GM12878 (cell line): ENCODE data around the gene ETF1. TPM values are rescaled to one million over a fixed set of nuclear protein-coding genes. Genes with fewer than 3 reads are reported as not detected.

Experiments used
- ATAC-seq: fragments of 200-7000 bp; cut with Tn5 transposase; 3 replicates; pipeline ENCODE4 v1.9.1; 2020; ENCODE audit warnings: mild to moderate bottlenecking, moderate library complexity
- BruUV-seq: library from RNA; stranded (reverse); fragments of 400-500 nt; replicated peaks from 2 replicates; lab custom pipeline; 2021; lab: Mats Ljungman, UMichigan
- CTCF ChIA-PET: fragments of 300-600 bp; sonication (Branson Sonifier 250); formaldehyde crosslinking; extraction: SDS; loops from one replicate; lab custom pipeline; 2021; ENCODE audit warnings: inconsistent platforms; lab: Yijun Ruan, JAX
- POLR2A ChIA-PET: fragments of 350-600 bp; formaldehyde crosslinking; extraction: SDS; loops from one replicate; lab custom pipeline; 2021; ENCODE audit warnings: inconsistent platforms; lab: Charles Lee
- RAD21 ChIA-PET: fragments of 300-600 bp; sonication (Branson Sonifier 250); formaldehyde crosslinking; loops from one replicate; lab custom pipeline; 2023; ENCODE audit warnings: antibody characterized with exemption; ENCODE audit not compliant: unreplicated experiment; lab: Charles Lee
- SMC1A ChIA-PET: fragments of 300-600 bp; sonication (Branson Sonifier 250); formaldehyde crosslinking; loops from one replicate; lab custom pipeline; 2023; ENCODE audit not compliant: unreplicated experiment, uncharacterized antibody; lab: Charles Lee
- DNase-seq: peaks from one replicate; pipeline ENCODE4 v3.0.0-alpha.2; 2011; ENCODE audit warnings: low read depth, low spot score
- FAIRE-seq: peaks from 3 replicates; lab custom pipeline; 2011; peaks lifted over from hg19 to GRCh38; lab: Jason Lieb, UNC
- H2AFZ ChIP-seq: 2 replicates; pipeline ENCODE4 v1.6.0; 2011; ENCODE audit warnings: low read depth, low read length, control low read depth; ENCODE audit not compliant: control insufficient read depth
- H3K27ac ChIP-seq: 2 replicates; pipeline ENCODE4 v1.5.1; 2011; ENCODE audit warnings: control low read depth; ENCODE audit not compliant: control insufficient read depth, insufficient read depth
- H3K27me3 ChIP-seq, 2 experiments: replicated peaks in 1 of 2; 2 replicates each; pipeline versions ENCODE4 v1.6.0 to v1.6.1; 2011; ENCODE audit warnings: low read length in 1 of 2; ENCODE audit not compliant: control insufficient read depth in 2 of 2, insufficient read depth in 2 of 2
- H3K36me3 ChIP-seq, 2 experiments: 2 replicates each; pipeline ENCODE4 v1.5.1; 2011; ENCODE audit warnings: low read length in 1 of 2; ENCODE audit not compliant: control insufficient read depth in 2 of 2, insufficient read depth in 2 of 2
- H3K4me1 ChIP-seq: 2 replicates; pipeline ENCODE4 v1.6.1; 2011; ENCODE audit warnings: mild to moderate bottlenecking, low read length, moderate library complexity, mixed read lengths; ENCODE audit not compliant: control insufficient read depth, insufficient read depth
- H3K4me2 ChIP-seq: 2 replicates; pipeline ENCODE4 v1.6.0; 2011; ENCODE audit warnings: control low read depth; ENCODE audit not compliant: control insufficient read depth, insufficient read depth
- H3K4me3 ChIP-seq: fragments of 200-600 bp; sonication (generic); 2 replicates; pipeline ENCODE4 v1.5.1; 2016
- H3K79me2 ChIP-seq: 2 replicates; pipeline ENCODE4 v1.6.0; 2011; ENCODE audit warnings: low read length; ENCODE audit not compliant: control insufficient read depth, insufficient read depth
- H3K9ac ChIP-seq: 2 replicates; pipeline ENCODE4 v1.8.0; 2011; ENCODE audit warnings: low read length, control low read depth, mixed read lengths; ENCODE audit not compliant: control insufficient read depth, insufficient read depth
- H3K9me3 ChIP-seq: replicated peaks from 3 replicates; pipeline ENCODE4 v1.5.1; 2011; ENCODE audit warnings: mild to moderate bottlenecking, low read length; ENCODE audit not compliant: control insufficient read depth, insufficient read depth
- H4K20me1 ChIP-seq: 2 replicates; pipeline ENCODE4 v1.6.0; 2011; ENCODE audit not compliant: control insufficient read depth, insufficient read depth
- ATF7 ChIP-seq: fragments of 450-650 bp; IDR thresholded peaks from 2 replicates; pipeline ENCODE4 v1.6.1; 2016; ENCODE audit warnings: low read depth, mild to moderate bottlenecking
- BHLHE40 ChIP-seq, 2 experiments: fragments of 450-650 bp in 1 of 2; IDR thresholded peaks; 2 replicates each; pipeline ENCODE4 v1.6.1; 2011 to 2017; ENCODE audit warnings: low read depth in 2 of 2, borderline replicate concordance in 1 of 2, improper control_type of control experiment in 1 of 2, low read length in 1 of 2, mild to moderate bottlenecking in 1 of 2
- CREB1 ChIP-seq: IDR thresholded peaks from 2 replicates; pipeline ENCODE4 v1.6.1; 2012; ENCODE audit warnings: low read depth, mild to moderate bottlenecking, inconsistent platforms
- CREM ChIP-seq: IDR thresholded peaks from 2 replicates; pipeline ENCODE4 v1.6.1; 2014; ENCODE audit warnings: antibody characterized with exemption, low read depth
- DPF2 ChIP-seq: fragments of 450-650 bp; IDR thresholded peaks from 2 replicates; pipeline ENCODE4 v1.6.1; 2017; ENCODE audit warnings: mild to moderate bottlenecking
- IKZF2 ChIP-seq, 2 experiments: fragments of 450-650 bp; IDR thresholded peaks; 2 replicates each; pipeline ENCODE4 v1.6.1; 2017; ENCODE audit warnings: mild to moderate bottlenecking in 2 of 2, moderate library complexity in 2 of 2
- MEF2B ChIP-seq: fragments of 450-650 bp; IDR thresholded peaks from 2 replicates; pipeline ENCODE4 v1.6.1; 2018; ENCODE audit warnings: mild to moderate bottlenecking, moderate library complexity; ENCODE audit not compliant: partially characterized antibody, poor library complexity, severe bottlenecking
- MLLT1 ChIP-seq: fragments of 450-650 bp; IDR thresholded peaks from 2 replicates; pipeline ENCODE4 v1.6.1; 2016; ENCODE audit warnings: mild to moderate bottlenecking
- PKNOX1 ChIP-seq: fragments of 450-650 bp; IDR thresholded peaks from 2 replicates; pipeline ENCODE4 v1.6.1; 2016; ENCODE audit warnings: mild to moderate bottlenecking
- RBBP5 ChIP-seq: fragments of 200-600 bp; sonication (generic); conservative IDR thresholded peaks from 2 replicates; pipeline ENCODE4 v1.6.1; 2016
- RELB ChIP-seq: fragments of 450-650 bp; IDR thresholded peaks from 2 replicates; pipeline ENCODE4 v1.6.1; 2017; ENCODE audit warnings: low read depth, mild to moderate bottlenecking, moderate library complexity
- RUNX3 ChIP-seq: IDR thresholded peaks from 2 replicates; pipeline ENCODE4 v1.6.1; 2012; ENCODE audit warnings: low read length, inconsistent platforms
- SPI1 ChIP-seq: IDR thresholded peaks from 2 replicates; pipeline ENCODE4 v1.6.1; 2011; ENCODE audit warnings: low read depth, mild to moderate bottlenecking, low read length, moderate library complexity, borderline replicate concordance; ENCODE audit not compliant: insufficient read depth
- STAT1 ChIP-seq: fragments of 450-650 bp; conservative IDR thresholded peaks from 2 replicates; pipeline ENCODE4 v1.6.1; 2014; ENCODE audit warnings: antibody characterized with exemption, mild to moderate bottlenecking
- WGBS: methylation state at CpG from one replicate; pipeline ENCODE4 v1.1.6; 2016; ENCODE audit warnings: low lambda C conversion rate; ENCODE audit not compliant: insufficient replicate concordance, insufficient coverage; ENCODE audit errors: missing lambda C conversion rate; 5-methylcytosine and 5-hydroxymethylcytosine counted together
- in situ Hi-C: fragments of 300-500 bp; cut with MboI; formaldehyde crosslinking; loops from 9 replicates; pipeline ENCODE4 v1.14.3; 2018; ENCODE audit warnings: mixed read lengths
- intact Hi-C: fragments of 100-400 bp; cut with micrococcal nuclease; formaldehyde crosslinking; loops from one replicate; pipeline ENCODE4 v1.14.2; 2022; ENCODE audit not compliant: unreplicated experiment
- polyA plus RNA-seq, 11 experiments: library from polyadenylated mRNA; depleted of rRNA in 4 of 11; unstranded in 6 of 11; stranded (reverse) in 5 of 11; fragments of >200 nt; fragmentation: Nextera tagmentation in 4 of 11; fragmentation: Illumina TruSeq in 1 of 11; extraction: Ambion mirVana in 4 of 11; extraction: Trizol in 1 of 11; gene quantifications; 1 replicate in 1 of 11; 2 replicates in 10 of 11; pipeline versions ENCODE4 v1.2.1 to v1.2.3, GENCODE V29; 2011 to 2016; ENCODE audit warnings: inconsistent platforms in 2 of 11, missing spikeins in 2 of 11, low read depth in 1 of 11
- total RNA-seq, 4 experiments: library from RNA; depleted of rRNA in 3 of 4; stranded (reverse); fragments of >200 nt in 3 of 4; fragmentation: Illumina TruSeq in 1 of 4; extraction: Trizol in 1 of 4; gene quantifications; 2 replicates each; pipeline versions ENCODE4 v1.2.1 to v1.2.3, GENCODE V29; 2013 to 2021
- TF ChIP-seq, protein P1 (sequence below): IDR thresholded peaks from 2 replicates; pipeline ENCODE4 v1.6.1; 2012; ENCODE audit warnings: low read depth, low read length, improper control_type of control experiment

Gene ETF1
- total and polyA plus RNA-seq, 10 of the 15 experiments (the other 5 are each of a cell fraction or from before 2014, with no cell fraction given), result 29.8 to 145 (median 108) TPM

- Histone ChIP-seq H4K20me1 (no peaks in the 10 kb centered on the region), H3K4me3 (no peak overlapping the region), H3K4me1 (peaks cover 14% of the 10 kb centered on the region), H3K9ac (no peak overlapping the region), H3K36me3 (no peaks in the 10 kb centered on the region), H3K4me2 (no peak overlapping the region; the same call in 1 of the 2 replicates), H3K9me3 (no peaks in the 10 kb centered on the region), H2AFZ (peak overlapping the region; percentile 71), H3K27ac (no peak overlapping the region), H3K27me3 (no peaks in the 10 kb centered on the region; a peak in 1 of 4 replicates), H3K79me2 (no peaks in the 10 kb centered on the region)
- BruUV-seq, result no TSS peak
- ATAC-seq (peak; percentile 27), DNase-seq (no peak), FAIRE-seq (peak; percentile 75)
- 22% methylated on average over 11 of the region's 11 CpGs for WGBS
- ChIA-PET RAD21 (no interaction called here), POLR2A (interaction anchor here (1.5 kb wide), 1 partner anchor 84 kb away, joined by 5 read pairs; no protein-coding TSS in a partner anchor), CTCF (interaction anchor here (6.1 to 9.2 kb wide), 2 partner anchors 9 to 44 kb away, joined by 38 to 71 read pairs; no protein-coding TSS in a partner anchor), SMC1A (interaction anchor here (0.7 kb wide), 1 partner anchor 466 kb away, joined by 3 read pairs; no protein-coding TSS in a partner anchor)
- in situ Hi-C loops (no loop called here), intact Hi-C loops (no loop called here)
- TF ChIP-seq SPI1 (no peak), ATF7 (peak; percentile 48; the same call in 1 of the 2 replicates), CREB1 (peak; percentile 71; the same call in 1 of the 2 replicates), RBBP5 (no peak), RELB (no peak), DPF2 (peak; percentile 20; the same call in 1 of the 2 replicates), STAT1 (no peak), MEF2B (peak; percentile 71), BHLHE40 (IDR thresholded peaks at IDR 0.05; ENCODE audit: borderline replicate concordance in 1 of 2, low read depth in 2 of 2, low read length in 1 of 2) (peak; percentile 80 to 85; a peak in 3 of 4 replicates), IKZF2 (IDR thresholded peaks at IDR 0.05) (peak; percentile 31 to 35; a peak in 2 of 4 replicates), CREM (peak; percentile 60; the same call in 1 of the 2 replicates), MLLT1 (no peak), RUNX3 (peak; percentile 40; the same call in 1 of the 2 replicates), PKNOX1 (peak; percentile 20; the same call in 1 of the 2 replicates)
- TF ChIP-seq, protein P1, sequence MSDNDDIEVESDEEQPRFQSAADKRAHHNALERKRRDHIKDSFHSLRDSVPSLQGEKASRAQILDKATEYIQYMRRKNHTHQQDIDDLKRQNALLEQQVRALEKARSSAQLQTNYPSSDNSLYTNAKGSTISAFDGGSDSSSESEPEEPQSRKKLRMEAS, result peak; percentile 70; the same call in 1 of the 2 replicates
Observed at GRCh38 chr5:138459311-138459933, 83.6 kb downstream of the ETF1 start.
